K562 (cell line): ENCODE measurements around the gene SPINT1. TPM values are rescaled to one million over a fixed set of nuclear protein-coding genes. Genes with fewer than 3 reads are reported as not detected.

Experiments used
- ARNT ChIP-seq, 2 experiments: fragments of 450-650 bp; IDR thresholded peaks; 2 replicates each; pipeline ENCODE4 v1.6.1; 2016; ENCODE audit warnings: mild to moderate bottlenecking in 1 of 2
- CBX3 ChIP-seq, 2 experiments: IDR thresholded peaks; 1 replicate in 1 of 2; 2 replicates in 1 of 2; pipeline ENCODE4 v1.6.1; 2012; ENCODE audit warnings: inconsistent platforms in 2 of 2, low read length in 2 of 2, borderline replicate concordance in 1 of 2, control low read depth in 1 of 2
- DMBX1 ChIP-seq: fragments of 250-450 bp; sonication (Bioruptor Pico); IDR thresholded peaks from 2 replicates; pipeline ENCODE4 v1.8.0; 2022; ENCODE audit warnings: inconsistent platforms, mild to moderate bottlenecking, moderate library complexity, borderline replicate concordance
- GABPA ChIP-seq: fragments of 200-800 bp; sonication (Bioruptor generic); conservative IDR thresholded peaks from 2 replicates; pipeline ENCODE4 v1.6.1; 2016; ENCODE audit warnings: low read depth, missing genetic modification characterization, missing compliant biosample characterization
- HINFP ChIP-seq: fragments of 450-650 bp; conservative IDR thresholded peaks from 2 replicates; pipeline ENCODE4 v1.6.1; 2016; ENCODE audit warnings: missing genetic modification characterization, low read depth, mild to moderate bottlenecking, control low read depth, missing compliant biosample characterization
- HNRNPLL ChIP-seq: fragments of 200-400 bp; formaldehyde crosslinking; IDR thresholded peaks from 2 replicates; pipeline ENCODE4 v1.6.1; 2017; ENCODE audit warnings: low read length, low read depth, mild to moderate bottlenecking; ENCODE audit not compliant: poor library complexity, severe bottlenecking
- KLF10 ChIP-seq: fragments of 250-450 bp; sonication (Bioruptor Pico); IDR thresholded peaks from 2 replicates; pipeline ENCODE4 v1.6.1; 2021; ENCODE audit warnings: matching md5 sums
- L3MBTL2 ChIP-seq: fragments of 450-650 bp; IDR thresholded peaks from 2 replicates; pipeline ENCODE4 v1.6.1; 2016; ENCODE audit warnings: mild to moderate bottlenecking, moderate library complexity
- MCM2 ChIP-seq: fragments of 450-650 bp; IDR thresholded peaks from 2 replicates; pipeline ENCODE4 v1.6.1; 2017; ENCODE audit warnings: low read depth, mild to moderate bottlenecking
- NCOA6 ChIP-seq: fragments of 450-650 bp; IDR thresholded peaks from 2 replicates; pipeline ENCODE4 v1.6.1; 2017; ENCODE audit warnings: mild to moderate bottlenecking
- NONO ChIP-seq, 2 experiments: fragments of 200-400 bp in 1 of 2; fragments of 450-650 bp in 1 of 2; formaldehyde crosslinking in 1 of 2; IDR thresholded peaks; 2 replicates each; pipeline ENCODE4 v1.6.1; 2017; ENCODE audit warnings: low read depth in 2 of 2, mild to moderate bottlenecking in 2 of 2, moderate library complexity in 2 of 2, low read length in 1 of 2
- PHF8 ChIP-seq: fragments of 200-600 bp; sonication (generic); IDR thresholded peaks from 2 replicates; pipeline ENCODE4 v1.6.1; 2012; ENCODE audit warnings: mixed run types, mild to moderate bottlenecking, inconsistent platforms, low read length, moderate library complexity, borderline replicate concordance
- PKNOX1 ChIP-seq: fragments of 450-650 bp; IDR thresholded peaks from 2 replicates; pipeline ENCODE4 v1.6.1; 2016
- PML ChIP-seq: IDR thresholded peaks from 2 replicates; pipeline ENCODE4 v1.6.1; 2012; ENCODE audit warnings: low read length, inconsistent platforms
- RAD21 ChIP-seq, 2 experiments: fragments of 250-450 bp in 1 of 2; fragments of 450-650 bp in 1 of 2; sonication (Bioruptor Pico) in 1 of 2; formaldehyde crosslinking in 1 of 2; IDR thresholded peaks in 1 of 2; conservative IDR thresholded peaks in 1 of 2; 2 replicates each; pipeline versions ENCODE4 v1.4.0 to v1.8.0; 2020 to 2022; ENCODE audit warnings: mild to moderate bottlenecking in 2 of 2, moderate library complexity in 1 of 2
- TRIM25 ChIP-seq: fragments of 450-650 bp; IDR thresholded peaks from 2 replicates; pipeline ENCODE4 v1.7.0; 2016; ENCODE audit warnings: borderline replicate concordance
- VEZF1 ChIP-seq: fragments of 200-800 bp; sonication (Bioruptor generic); IDR thresholded peaks from 2 replicates; pipeline ENCODE4 v1.6.1; 2017; ENCODE audit warnings: missing genetic modification characterization, missing compliant biosample characterization
- ZBTB7A ChIP-seq: IDR thresholded peaks from 2 replicates; pipeline ENCODE4 v1.6.1; 2011; ENCODE audit warnings: low read depth, mild to moderate bottlenecking, low read length, moderate library complexity, borderline replicate concordance; ENCODE audit not compliant: control insufficient read depth
- ZNF57 ChIP-seq: fragments of 450-650 bp; formaldehyde crosslinking; IDR thresholded peaks from 2 replicates; pipeline ENCODE4 v1.4.0; 2020; ENCODE audit warnings: mild to moderate bottlenecking, moderate library complexity
- ZNF695 ChIP-seq: fragments of 450-650 bp; formaldehyde crosslinking; IDR thresholded peaks from 2 replicates; pipeline ENCODE4 v1.4.0; 2020; ENCODE audit warnings: mild to moderate bottlenecking, moderate library complexity
- ZNF76 ChIP-seq: fragments of 250-450 bp; sonication (Bioruptor Pico); IDR thresholded peaks from 2 replicates; pipeline ENCODE4 v1.4.0; 2020; ENCODE audit warnings: mild to moderate bottlenecking, moderate library complexity, borderline replicate concordance
- polyA plus RNA-seq, 8 experiments: library from polyadenylated mRNA; depleted of rRNA in 4 of 8; stranded (reverse) in 5 of 8; unstranded in 3 of 8; fragments of >200 nt; fragmentation: Nextera tagmentation in 2 of 8; fragmentation: Illumina TruSeq in 1 of 8; extraction: Ambion mirVana in 2 of 8; extraction: Trizol in 1 of 8; gene quantifications; 2 replicates each; pipeline versions ENCODE4 v1.2.1 to v1.2.3, GENCODE V29; 2011 to 2014; ENCODE audit warnings: inconsistent platforms in 1 of 8, missing spikeins in 1 of 8
- total RNA-seq, 7 experiments: library from RNA; depleted of rRNA in 6 of 7; stranded (reverse); fragments of >200 nt in 6 of 7; fragmentation: Illumina TruSeq in 2 of 7; extraction: Trizol in 2 of 7; gene quantifications; 2 replicates each; pipeline versions ENCODE4 v1.2.1 to v1.2.3, GENCODE V29; 2011 to 2021; ENCODE audit warnings: low replicate concordance in 1 of 7

Gene SPINT1
- total and polyA plus RNA-seq, 9 of the 15 experiments (the other 6 are each of a cell fraction or from before 2014, with no cell fraction given): 0.78 to 4.5 (median 1.5) TPM

GRCh38 chr15:40807028-40807887 is 36.6 kb upstream of the SPINT1 start, which contains the start of the genes DNAJC17 and ZFYVE19 (continued):
- TF ChIP-seq PKNOX1 (peak; percentile 88), GABPA (tag) (peak; percentile 69), PHF8 (peak; percentile 97), MCM2 (no peak), NONO (IDR thresholded peaks at IDR 0.05; ENCODE audit: low read depth in 2 of 2, low read length in 1 of 2) (0 out of 4 replicates have a peak, but pooled peaks of 1 of the 2 experiments have one; percentile 52), KLF10 (CRISPR knock-in tag) (no peak), L3MBTL2 (peak; percentile 80), NCOA6 (no peak), CBX3 (IDR thresholded peaks at IDR 0.05; ENCODE audit: borderline replicate concordance in 1 of 2, low read length in 2 of 2) (no peak), TRIM25 (no peak), HINFP (tag) (peak; percentile 78; the same call in 1 of the 2 replicates), ZNF76 (CRISPR knock-in tag) (0 out of 2 replicates have a peak, but pooled peaks have one; percentile 60), PML (no peak; the same call in 1 of the 2 replicates), ZNF695 (CRISPR knock-in tag) (0 out of 2 replicates have a peak, but pooled peaks have one; percentile 29), RAD21 (CRISPR knock-in tag; conservative IDR thresholded peaks at IDR 0.05 in 1 of 2, IDR thresholded peaks at IDR 0.05 in 1 of 2) (no peak), ZNF57 (CRISPR knock-in tag) (no peak), ARNT (IDR thresholded peaks at IDR 0.05) (peak in 1 of 2 experiments; percentile 20; a peak in 1 of 4 replicates), VEZF1 (CRISPR knock-in tag) (peak; percentile 69; the same call in 1 of the 2 replicates), DMBX1 (CRISPR knock-in tag) (0 out of 2 replicates have a peak, but pooled peaks have one; percentile 39), HNRNPLL (peak; percentile 75), ZBTB7A (peak; percentile 64; the same call in 1 of the 2 replicates)
